A549 (cell line): Measurements from ENCODE around the gene DEDD2. TPM values are rescaled to one million over a fixed set of nuclear protein-coding genes. Genes with fewer than 3 reads are reported as not detected.

Experiments used
- ATAC-seq, 2 experiments: fragments of 200-7000 bp in 1 of 2; fragments of >200 bp in 1 of 2; cut with Nextera tagmentation in 1 of 2; cut with Tn5 transposase in 1 of 2; 3 replicates each; pipeline versions ENCODE4 v1.8.0 to v1.9.1; 2018 to 2020; ENCODE audit warnings: mild to moderate bottlenecking in 1 of 2, moderate library complexity in 1 of 2
- CTCF ChIA-PET: fragments of 300-600 bp; sonication (Branson Sonifier 250); formaldehyde crosslinking; extraction: SDS; loops from one replicate; lab custom pipeline; 2021; ENCODE audit warnings: antibody characterized with exemption, inconsistent platforms; lab: Yijun Ruan, JAX
- POLR2A ChIA-PET: fragments of 350-600 bp; formaldehyde crosslinking; extraction: SDS; loops from one replicate; lab custom pipeline; 2021; ENCODE audit warnings: antibody characterized with exemption, inconsistent platforms; lab: Yijun Ruan, JAX
- DNase-seq, 2 experiments: peaks; one replicate each; pipeline versions ENCODE4 v3.0.0 to v3.0.0-alpha.2; 2011 to 2016; ENCODE audit warnings: low read depth in 1 of 2, low spot score in 1 of 2
- FAIRE-seq: peaks from 2 replicates; lab custom pipeline; 2011; peaks lifted over from hg19 to GRCh38; lab: Jason Lieb, UNC
- H3K27ac ChIP-seq, 2 experiments: fragments of >200 bp; sonication (Bioruptor Twin); formaldehyde crosslinking; 3 replicates each; pipeline ENCODE4 v1.5.1; 2016 to 2017
- H3K4me1 ChIP-seq: fragments of >200 bp; sonication (Bioruptor Twin); formaldehyde crosslinking; 3 replicates; pipeline ENCODE4 v1.6.1; 2016
- H3K4me2 ChIP-seq: fragments of >200 bp; sonication (Bioruptor Twin); formaldehyde crosslinking; 3 replicates; pipeline ENCODE4 v1.6.1; 2016
- H3K4me3 ChIP-seq: fragments of >200 bp; sonication (Bioruptor Twin); formaldehyde crosslinking; 3 replicates; pipeline ENCODE4 v1.5.1; 2016
- H3K9me3 ChIP-seq: fragments of >200 bp; sonication (Bioruptor Twin); formaldehyde crosslinking; 3 replicates; pipeline ENCODE4 v1.6.1; 2016
- BHLHE40 ChIP-seq: IDR thresholded peaks from 2 replicates; pipeline ENCODE4 v1.6.1; 2012; ENCODE audit warnings: low read depth, low read length, inconsistent platforms
- E2F6 ChIP-seq: IDR thresholded peaks from 2 replicates; pipeline ENCODE4 v1.6.1; 2012; ENCODE audit warnings: low read depth, borderline replicate concordance
- EP300 ChIP-seq, 2 experiments: fragments of >200 bp; sonication (Bioruptor Twin); formaldehyde crosslinking; IDR thresholded peaks; 2 replicates in 1 of 2; 3 replicates in 1 of 2; pipeline ENCODE4 v1.6.1; 2016 to 2017
- GATA3 ChIP-seq: IDR thresholded peaks from 2 replicates; pipeline ENCODE4 v1.6.1; 2012; ENCODE audit warnings: borderline replicate concordance
- HDAC2 ChIP-seq: fragments of 200-600 bp; sonication (generic); IDR thresholded peaks from 2 replicates; pipeline ENCODE4 v1.6.1; 2016
- JUN ChIP-seq, 2 experiments: fragments of >200 bp; sonication (Bioruptor Twin); formaldehyde crosslinking; IDR thresholded peaks; 2 replicates in 1 of 2; 3 replicates in 1 of 2; pipeline ENCODE4 v1.6.1; 2016 to 2017
- NFE2L2 ChIP-seq: fragments of 150-350 bp; conservative IDR thresholded peaks from 2 replicates; pipeline ENCODE4 v1.6.1; 2014; ENCODE audit warnings: low read length
- NPAS2 ChIP-seq: fragments of 250-450 bp; sonication (Bioruptor Pico); IDR thresholded peaks from 2 replicates; pipeline ENCODE4 v1.8.0; 2022; ENCODE audit warnings: mild to moderate bottlenecking, moderate library complexity, borderline replicate concordance
- PHF8 ChIP-seq: fragments of 200-600 bp; sonication (generic); IDR thresholded peaks from 2 replicates; pipeline ENCODE4 v1.6.1; 2016; ENCODE audit warnings: low read depth, mild to moderate bottlenecking, antibody characterized with exemption, moderate library complexity, borderline replicate concordance
- POLR2A ChIP-seq: IDR thresholded peaks from 2 replicates; pipeline ENCODE4 v1.6.1; 2012; ENCODE audit warnings: mild to moderate bottlenecking, low read length
- REST ChIP-seq: fragments of 200-600 bp; sonication (generic); IDR thresholded peaks from 2 replicates; pipeline ENCODE4 v1.6.1; 2016; ENCODE audit warnings: antibody characterized with exemption, mild to moderate bottlenecking, moderate library complexity
- SMC3 ChIP-seq: fragments of >200 bp; sonication (Bioruptor Twin); formaldehyde crosslinking; IDR thresholded peaks from 3 replicates; pipeline ENCODE4 v1.6.1; 2018; ENCODE audit warnings: inconsistent platforms
- TFCP2L1 ChIP-seq: fragments of 250-450 bp; sonication (Bioruptor Pico); IDR thresholded peaks from 2 replicates; pipeline ENCODE4 v1.5.0; 2021; ENCODE audit warnings: mild to moderate bottlenecking
- USF2 ChIP-seq: fragments of 450-650 bp; IDR thresholded peaks from 2 replicates; pipeline ENCODE4 v1.6.1; 2014; ENCODE audit warnings: antibody characterized with exemption
- WGBS: methylation state at CpG from one replicate; pipeline ENCODE4 v1.1.6; 2017; ENCODE audit errors: missing lambda C conversion rate; 5-methylcytosine and 5-hydroxymethylcytosine counted together
- polyA plus RNA-seq, 4 experiments: library from polyadenylated mRNA; depleted of rRNA in 3 of 4; stranded (reverse); fragments of >200 nt; fragmentation: RNase III in 1 of 4; extraction: RNeasy Plus Mini Kit Qiagen cat#74134 plus additional on column Dnase treatment in 1 of 4; gene quantifications; 2 replicates in 3 of 4; 3 replicates in 1 of 4; pipeline ENCODE4 v1.2.3, GENCODE V29; 2011 to 2017
- TF ChIP-seq, protein P1 (sequence below): IDR thresholded peaks from 2 replicates; pipeline ENCODE4 v1.6.1; 2012
- TF ChIP-seq, protein P2 (sequence below): IDR thresholded peaks from 2 replicates; pipeline ENCODE4 v1.6.1; 2012
- TF ChIP-seq, protein P3 (sequence below): fragments of >200 bp; sonication (Bioruptor Twin); formaldehyde crosslinking; IDR thresholded peaks from 3 replicates; pipeline ENCODE4 v1.6.1; 2016

The DEDD2 gene
- polyA plus RNA-seq, 2 of the 4 experiments (the other 2 are of a cell fraction) = 30.8 to 54.1 TPM

- TF ChIP-seq EP300 (IDR thresholded peaks at IDR 0.05) = peak in 1 of 2 experiments; percentile 27; a peak in 1 of 5 replicates
- TF ChIP-seq SMC3 = peak; percentile 5; the same call in 2 of the 3 replicates
- no peak for TF ChIP-seq HDAC2
- no peak; a peak in 3 of 5 replicates for TF ChIP-seq JUN (IDR thresholded peaks at IDR 0.05)
- TF ChIP-seq, all 56 proteins: peak for 13
These were observed 36.8 kb upstream of the DEDD2 start (continued) for GRCh38 chr19:42254089-42254849.

GRCh38 chr19:42253245-42254088 lies 36.0 kb upstream of the DEDD2 start:
- ATAC-seq (peak; percentile 17 to 42), DNase-seq (peak; percentile 81 to 97), FAIRE-seq (peak; percentile 92)
- Histone ChIP-seq H3K9me3 (no peaks in the 10 kb centered on the region), H3K4me3 (peak overlapping the region; percentile 94), H3K4me2 (peak overlapping the region; percentile 92), H3K4me1 (peaks cover 57% of the 10 kb centered on the region), H3K27ac (peak overlapping the region; percentile 94 to 96)
- ChIA-PET POLR2A (interaction anchor here (3.4 kb wide), 1 partner anchor 10 kb away, joined by 28 read pairs; the partner anchor contains the start of gene GSK3A), CTCF (interaction anchor here (1.8 to 21.7 kb wide), 3 partner anchors 8 to 42 kb away, joined by 4 to 616 read pairs (median 373); partner anchors contain the start of genes CIC, PAFAH1B3 and PRR19)
- TF ChIP-seq GATA3 (peak; percentile 24; the same call in 1 of the 2 replicates), NFE2L2 (no peak), USF2 (peak; percentile 63), HDAC2 (no peak), PHF8 (peak; percentile 37; the same call in 1 of the 2 replicates), POLR2A (no peak), E2F6 (0 out of 2 replicates have a peak, but pooled peaks have one; percentile 31), JUN (IDR thresholded peaks at IDR 0.05) (peak; percentile 58 to 76; a peak in 4 of 5 replicates), TFCP2L1 (no peak), NPAS2 (no peak), BHLHE40 (peak; percentile 64), REST (no peak), EP300 (IDR thresholded peaks at IDR 0.05) (peak in 1 of 2 experiments; percentile 63; a peak in 2 of 5 replicates)
- TF ChIP-seq, protein P1, sequence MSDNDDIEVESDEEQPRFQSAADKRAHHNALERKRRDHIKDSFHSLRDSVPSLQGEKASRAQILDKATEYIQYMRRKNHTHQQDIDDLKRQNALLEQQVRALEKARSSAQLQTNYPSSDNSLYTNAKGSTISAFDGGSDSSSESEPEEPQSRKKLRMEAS = peak; percentile 59; the same call in 1 of the 2 replicates
- TF ChIP-seq, protein P2, sequence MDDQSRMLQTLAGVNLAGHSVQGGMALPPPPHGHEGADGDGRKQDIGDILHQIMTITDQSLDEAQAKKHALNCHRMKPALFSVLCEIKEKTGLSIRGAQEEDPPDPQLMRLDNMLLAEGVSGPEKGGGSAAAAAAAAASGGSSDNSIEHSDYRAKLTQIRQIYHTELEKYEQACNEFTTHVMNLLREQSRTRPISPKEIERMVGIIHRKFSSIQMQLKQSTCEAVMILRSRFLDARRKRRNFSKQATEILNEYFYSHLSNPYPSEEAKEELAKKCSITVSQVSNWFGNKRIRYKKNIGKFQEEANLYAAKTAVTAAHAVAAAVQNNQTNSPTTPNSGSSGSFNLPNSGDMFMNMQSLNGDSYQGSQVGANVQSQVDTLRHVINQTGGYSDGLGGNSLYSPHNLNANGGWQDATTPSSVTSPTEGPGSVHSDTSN = peak; percentile 52; the same call in 1 of the 2 replicates
- TF ChIP-seq, protein P3, sequence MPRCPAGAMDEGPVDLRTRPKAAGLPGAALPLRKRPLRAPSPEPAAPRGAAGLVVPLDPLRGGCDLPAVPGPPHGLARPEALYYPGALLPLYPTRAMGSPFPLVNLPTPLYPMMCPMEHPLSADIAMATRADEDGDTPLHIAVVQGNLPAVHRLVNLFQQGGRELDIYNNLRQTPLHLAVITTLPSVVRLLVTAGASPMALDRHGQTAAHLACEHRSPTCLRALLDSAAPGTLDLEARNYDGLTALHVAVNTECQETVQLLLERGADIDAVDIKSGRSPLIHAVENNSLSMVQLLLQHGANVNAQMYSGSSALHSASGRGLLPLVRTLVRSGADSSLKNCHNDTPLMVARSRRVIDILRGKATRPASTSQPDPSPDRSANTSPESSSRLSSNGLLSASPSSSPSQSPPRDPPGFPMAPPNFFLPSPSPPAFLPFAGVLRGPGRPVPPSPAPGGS = 0 out of 3 replicates have a peak, but pooled peaks have one; percentile 39
- WGBS = 2% methylated on average over 29 of the region's 71 CpGs
